ENCODE measurements around the gene FAM120B. TPM values are rescaled to one million over a fixed set of nuclear protein-coding genes. Genes with fewer than 3 reads are reported as not detected.
"Not testable (repeated sequence)": the region's sequence is repeated elsewhere in the genome, so short reads cannot be mapped to it uniquely, and the experiment has no call there.

Gene FAM120B
- total RNA-seq, 3 donors from 2014 or later, result 30.7 to 40.0 (median 38.3) TPM

DNA sequence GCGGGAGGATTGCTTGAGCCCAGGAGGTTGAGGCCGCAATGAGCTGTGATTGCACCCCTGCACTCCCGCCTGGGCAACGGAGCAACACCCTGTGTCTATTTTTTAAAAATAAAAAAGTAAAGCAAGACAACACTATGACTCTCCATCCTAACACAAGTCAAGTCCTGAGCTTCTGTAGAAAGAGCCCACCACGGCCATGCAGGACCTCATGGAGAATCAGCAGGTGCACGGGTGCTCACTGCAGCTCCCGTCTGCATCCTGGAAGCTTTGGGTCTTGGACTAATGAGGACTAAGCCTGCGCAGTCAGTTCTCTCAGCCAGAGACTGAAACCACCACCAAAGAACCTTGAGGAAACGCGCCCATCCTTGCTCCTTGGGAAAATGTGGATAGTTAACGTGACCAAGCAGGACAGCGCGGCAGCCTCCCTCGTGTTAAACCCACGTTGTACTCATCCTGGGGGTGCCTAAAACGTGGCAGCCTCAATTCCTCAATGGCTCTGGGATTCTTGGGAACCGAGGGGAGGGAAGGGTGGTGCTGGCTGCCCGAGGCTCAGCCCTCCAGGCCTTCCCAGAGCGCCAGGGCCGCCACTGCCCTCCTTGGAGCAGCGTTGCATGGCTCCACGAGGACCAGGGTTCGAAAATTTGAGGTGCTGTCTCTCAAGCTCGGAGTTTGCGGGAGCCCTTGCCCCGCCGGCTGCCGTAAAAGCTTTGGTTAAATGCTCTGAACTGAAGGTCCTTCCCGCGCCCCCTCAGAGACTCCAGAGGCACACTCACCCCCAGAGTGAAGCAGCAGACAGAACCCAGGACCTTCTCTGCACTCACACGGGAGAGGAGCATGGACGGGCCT lies 44.7 kb upstream of the FAM120B start:
- TF ChIP-seq, protein P1, sequence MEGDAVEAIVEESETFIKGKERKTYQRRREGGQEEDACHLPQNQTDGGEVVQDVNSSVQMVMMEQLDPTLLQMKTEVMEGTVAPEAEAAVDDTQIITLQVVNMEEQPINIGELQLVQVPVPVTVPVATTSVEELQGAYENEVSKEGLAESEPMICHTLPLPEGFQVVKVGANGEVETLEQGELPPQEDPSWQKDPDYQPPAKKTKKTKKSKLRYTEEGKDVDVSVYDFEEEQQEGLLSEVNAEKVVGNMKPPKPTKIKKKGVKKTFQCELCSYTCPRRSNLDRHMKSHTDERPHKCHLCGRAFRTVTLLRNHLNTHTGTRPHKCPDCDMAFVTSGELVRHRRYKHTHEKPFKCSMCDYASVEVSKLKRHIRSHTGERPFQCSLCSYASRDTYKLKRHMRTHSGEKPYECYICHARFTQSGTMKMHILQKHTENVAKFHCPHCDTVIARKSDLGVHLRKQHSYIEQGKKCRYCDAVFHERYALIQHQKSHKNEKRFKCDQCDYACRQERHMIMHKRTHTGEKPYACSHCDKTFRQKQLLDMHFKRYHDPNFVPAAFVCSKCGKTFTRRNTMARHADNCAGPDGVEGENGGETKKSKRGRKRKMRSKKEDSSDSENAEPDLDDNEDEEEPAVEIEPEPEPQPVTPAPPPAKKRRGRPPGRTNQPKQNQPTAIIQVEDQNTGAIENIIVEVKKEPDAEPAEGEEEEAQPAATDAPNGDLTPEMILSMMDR (IDR thresholded peaks at IDR 0.05), result no peak
- intact Hi-C loops (cut with DNase I, micrococcal nuclease), result no loop called here
- Histone ChIP-seq H3K36me3 (ENCODE audit: low read depth) (no peaks in the 10 kb centered on the region), H3K4me3 (no peak overlapping the region), H3K4me1 (ENCODE audit: low read depth) (peaks cover 14% of the 10 kb centered on the region), H3K9me3 (no peaks in the 10 kb centered on the region)
- no peak for ATAC-seq
- DNase-seq, result no peak

DNA sequence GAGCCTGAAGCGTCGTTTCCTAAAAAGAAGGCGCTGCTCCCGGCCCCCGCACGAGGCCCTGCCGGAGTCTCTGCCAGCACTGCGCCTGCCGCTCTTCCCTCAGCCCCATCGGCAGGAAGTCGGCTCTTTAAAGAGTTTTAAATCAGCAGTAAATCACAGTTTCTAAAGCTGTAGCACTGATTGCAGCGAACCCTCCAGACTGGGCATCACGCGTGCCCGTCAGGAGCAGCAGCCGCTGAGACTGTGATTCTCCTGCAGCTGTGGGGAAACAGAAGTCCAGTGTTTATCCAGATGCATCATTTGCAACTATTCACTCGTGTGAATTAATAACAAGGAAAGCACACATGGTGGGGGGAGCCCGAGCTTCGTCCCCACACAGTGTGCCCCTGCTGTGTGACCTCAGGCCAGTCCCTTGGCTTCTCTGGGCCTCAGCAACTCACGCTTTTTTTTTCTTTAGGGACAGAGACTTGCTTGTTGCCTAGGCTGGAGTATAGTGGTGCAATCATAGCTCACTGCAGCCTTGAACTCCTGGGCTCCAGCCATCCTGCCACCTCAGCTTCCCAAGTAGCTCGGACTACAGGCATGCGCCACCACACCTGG lies 44.0 kb upstream of the FAM120B start:
- intact Hi-C loops (cut with DNase I, micrococcal nuclease), result no loop called here
- no peaks in the 10 kb centered on the region for H3K36me3 ChIP-seq (ENCODE audit: low read depth)
- peaks cover 14% of the 10 kb centered on the region for H3K4me1 ChIP-seq (ENCODE audit: low read depth)
- TF ChIP-seq, protein P1 (IDR thresholded peaks at IDR 0.05), result no peak
- no peak overlapping the region for H3K4me3 ChIP-seq
- ATAC-seq (no peak), DNase-seq (no peak)
- no peaks in the 10 kb centered on the region for H3K9me3 ChIP-seq

DNA sequence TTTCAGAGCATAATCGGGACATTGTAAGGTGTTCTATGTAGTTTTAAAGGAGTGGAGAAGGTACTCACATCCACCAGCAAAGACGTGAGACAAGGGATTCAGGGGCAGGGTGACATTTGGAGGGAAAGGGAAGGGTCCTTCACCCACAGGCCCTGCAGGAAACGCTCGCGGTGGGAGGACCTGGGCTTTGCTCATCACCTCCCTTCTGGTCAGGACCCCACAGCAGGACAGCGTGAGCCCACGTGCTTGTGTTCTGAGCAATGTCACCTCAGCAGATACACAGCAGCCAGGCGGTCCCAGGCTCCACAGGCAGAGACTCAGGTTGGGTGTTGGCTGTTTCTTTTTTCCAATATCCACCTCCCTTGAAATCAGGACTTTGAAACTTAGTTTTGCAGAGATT lies 43.1 kb upstream of the FAM120B start:
- DNase-seq (no peak), ATAC-seq (no peak)
- Histone ChIP-seq H3K4me1 (ENCODE audit: low read depth) (peaks cover 14% of the 10 kb centered on the region), H3K9me3 (no peaks in the 10 kb centered on the region), H3K4me3 (no peak overlapping the region), H3K36me3 (ENCODE audit: low read depth) (no peaks in the 10 kb centered on the region)
- TF ChIP-seq, protein P1 (IDR thresholded peaks at IDR 0.05), result no peak
- intact Hi-C loops (cut with DNase I, micrococcal nuclease), result no loop called here

DNA sequence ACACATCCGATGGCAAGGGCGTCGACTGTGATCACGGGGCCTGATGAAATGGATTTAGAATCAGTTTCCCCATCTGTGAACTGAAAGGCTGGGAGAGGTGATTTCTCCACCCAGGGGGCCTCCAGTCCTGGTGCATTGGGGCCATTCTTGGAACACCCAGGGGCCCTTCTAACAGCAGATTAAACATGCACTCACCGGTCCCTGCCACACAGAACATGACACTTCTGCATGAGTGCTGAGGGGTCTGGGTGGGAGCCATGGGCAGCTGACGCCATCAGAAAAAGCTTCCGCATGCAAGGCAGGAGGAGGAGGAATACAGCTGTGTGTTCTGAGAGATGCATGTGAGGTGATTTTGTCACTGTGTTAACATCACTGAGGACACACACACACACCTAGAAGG lies 42.5 kb upstream of the FAM120B start:
- no peaks in the 10 kb centered on the region for H3K36me3 ChIP-seq (ENCODE audit: low read depth)
- H3K4me3 ChIP-seq, result no peak overlapping the region
- intact Hi-C loops (cut with DNase I, micrococcal nuclease), result no loop called here
- peaks cover 14% of the 10 kb centered on the region for H3K4me1 ChIP-seq (ENCODE audit: low read depth)
- no peaks in the 10 kb centered on the region for H3K9me3 ChIP-seq
- DNase-seq (no peak), ATAC-seq (no peak)
- TF ChIP-seq, protein P1 (IDR thresholded peaks at IDR 0.05), result no peak

DNA sequence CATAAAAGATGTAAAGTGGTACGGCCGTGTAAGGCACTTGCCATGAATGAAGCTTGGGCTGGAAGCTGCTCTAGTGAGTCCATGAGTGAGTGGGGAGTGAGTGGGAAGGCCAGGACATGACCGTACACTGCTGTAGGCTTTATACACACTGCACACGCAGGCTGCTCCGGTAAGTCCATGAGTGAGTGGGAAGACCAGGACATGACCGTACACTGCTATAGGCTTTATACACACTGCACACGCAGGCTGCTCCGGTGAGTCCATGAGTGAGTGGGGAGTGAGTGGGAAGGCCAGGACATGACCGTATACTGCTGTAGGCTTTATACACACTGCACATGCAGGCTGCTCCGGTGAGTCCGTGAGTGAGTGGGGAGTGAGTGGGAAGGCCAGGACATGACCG lies 41.9 kb upstream of the FAM120B start:
- H3K4me3 ChIP-seq; intact Hi-C loops (cut with DNase I, micrococcal nuclease); ATAC-seq; H3K36me3 ChIP-seq (ENCODE audit: low read depth); H3K9me3 ChIP-seq; DNase-seq: not testable (repeated sequence)
- peaks cover 14% of the 10 kb centered on the region for H3K4me1 ChIP-seq (ENCODE audit: low read depth)

DNA sequence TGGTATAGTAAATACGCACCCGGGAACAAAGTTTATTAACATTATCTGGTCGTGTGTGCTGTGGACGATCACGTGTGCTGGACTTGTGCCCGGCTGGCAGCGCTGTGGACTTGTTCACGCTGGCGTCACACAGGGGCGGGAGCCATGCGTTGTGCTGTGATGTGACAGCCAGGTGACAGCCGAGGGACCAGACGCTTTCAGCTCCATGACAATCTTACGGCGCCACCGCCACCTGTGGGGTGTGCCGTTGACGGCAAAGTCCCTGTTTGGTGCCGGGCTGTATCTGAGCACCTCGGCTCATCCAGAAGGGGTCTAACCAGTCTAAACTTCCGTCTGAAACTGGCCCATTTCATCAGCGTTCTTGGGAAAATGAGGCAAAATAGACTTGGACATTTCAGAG lies 40.9 kb upstream of the FAM120B start:
- Histone ChIP-seq H3K36me3 (ENCODE audit: low read depth) (no peaks in the 10 kb centered on the region), H3K4me3 (no peak overlapping the region), H3K9me3 (no peaks in the 10 kb centered on the region), H3K4me1 (ENCODE audit: low read depth) (peaks cover 14% of the 10 kb centered on the region)
- intact Hi-C loops (cut with DNase I, micrococcal nuclease), result no loop called here
- ATAC-seq, result peak; percentile 89
- peak; percentile 86 to 87 (median 87) for DNase-seq
- TF ChIP-seq, protein P1 (IDR thresholded peaks at IDR 0.05), result no peak
